ENCODE data around the gene PARP1.

DNA sequence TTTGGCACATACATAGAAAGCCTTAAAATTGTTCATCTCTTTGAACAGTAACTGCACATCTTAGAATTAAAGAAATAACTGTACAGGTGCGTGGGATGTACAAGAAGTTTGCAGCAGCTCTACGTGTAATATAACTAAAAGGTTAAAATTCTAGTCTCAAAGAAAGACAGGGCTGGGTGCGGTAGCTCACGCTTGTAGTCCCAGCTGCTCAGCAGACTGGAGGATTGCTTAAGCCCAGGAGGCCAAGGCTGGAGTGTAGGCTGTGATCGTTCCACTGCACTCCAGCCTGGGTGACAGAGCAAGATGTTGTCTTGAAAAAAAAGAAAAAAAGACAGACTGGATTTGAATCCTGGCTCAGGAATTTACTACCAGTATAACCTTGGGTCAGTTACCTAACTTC, 13.4 kb downstream of the PARP1 start:
- no peak for TF ChIP-seq ZNF274 (IDR thresholded peaks at IDR 0.05; ENCODE audit: low read depth, low read length)
- TF ChIP-seq YY1 (IDR thresholded peaks at IDR 0.05; ENCODE audit: insufficient read depth, insufficient read length): no peak

Data from NT2/D1 (cell line).